ENCODE measurements around the gene P2RX2. TPM values are rescaled to one million over a fixed set of nuclear protein-coding genes. Genes with fewer than 3 reads are reported as not detected.

Gene P2RX2
- total and polyA plus RNA-seq, 2 experiments from 2014 or later, result 1.1 to 1.7 TPM

GRCh38 chr12:132621657-132622435 is 3.3 kb downstream of the P2RX2 start:
- H3K27me3 Mint-ChIP-seq (ENCODE audit: insufficient read depth, low read depth, poor library complexity), result peaks cover 33% of the 10 kb centered on the region
- Histone ChIP-seq H3K79me2 (replicated peaks; ENCODE audit: insufficient read depth) (no peaks in the 10 kb centered on the region), H4K20me1 (replicated peaks; ENCODE audit: insufficient read depth) (0 out of 2 replicates have a peak, but pooled peaks cover 13% of the 10 kb centered on the region), H3K27ac (ENCODE audit: low read depth) (no peak overlapping the region), H3K4me3 (no peak overlapping the region), H3K9me2 (ENCODE audit: insufficient read depth) (no peaks in the 10 kb centered on the region), H3K4me1 (ENCODE audit: insufficient read depth) (peaks cover 6% of the 10 kb centered on the region; the same call in 1 of the 2 replicates), H2AFZ (no peak overlapping the region), H3K4me2 (no peak overlapping the region), H3F3A (replicated peaks; ENCODE audit: low read depth) (0 out of 2 replicates have a peak, but pooled peaks cover 6% of the 10 kb centered on the region), H3K27me3 (ENCODE audit: insufficient read depth) (peaks cover 32% of the 10 kb centered on the region), H3K36me3 (ENCODE audit: insufficient read depth) (no peaks in the 10 kb centered on the region)
- H3K4me3 Mint-ChIP-seq, result no peak overlapping the region
- H3K36me3 Mint-ChIP-seq (ENCODE audit: low read depth), result peaks cover 31% of the 10 kb centered on the region
- peaks cover 13% of the 10 kb centered on the region for H3K9me3 Mint-ChIP-seq
- ATAC-seq (no peak), DNase-seq (ENCODE audit: low spot score) (no peak)
- TF ChIP-seq POLR2AphosphoS5 (IDR thresholded peaks at IDR 0.05; ENCODE audit: low read depth), result peak; percentile 37; the same call in 1 of the 2 replicates
- TF ChIP-seq EZH2 (IDR thresholded peaks at IDR 0.05; ENCODE audit: low read depth, unreplicated experiment), result no peak
- no peak overlapping the region for H3K27ac Mint-ChIP-seq
- peaks cover 14% of the 10 kb centered on the region for H3K4me1 Mint-ChIP-seq

GRCh38 chr12:132622437-132623071 is 4.0 kb downstream of the P2RX2 start:
- peaks cover 6% of the 10 kb centered on the region; the same call in 1 of the 2 replicates for H3K4me1 ChIP-seq (ENCODE audit: insufficient read depth)
- ATAC-seq, result no peak
- peaks cover 28% of the 10 kb centered on the region for H3K36me3 Mint-ChIP-seq (ENCODE audit: low read depth)
- H3K4me2 ChIP-seq, result no peak overlapping the region
- peaks cover 7% of the 10 kb centered on the region; the same call in 2 of the 3 replicates for H3K9me3 Mint-ChIP-seq
- no peak overlapping the region for H3K4me3 ChIP-seq
- peaks cover 25% of the 10 kb centered on the region for H3K27me3 ChIP-seq (ENCODE audit: insufficient read depth)
- DNase-seq (ENCODE audit: low spot score), result no peak
- H3K27me3 Mint-ChIP-seq (ENCODE audit: insufficient read depth, low read depth, poor library complexity), result peaks cover 25% of the 10 kb centered on the region
- H3K4me1 Mint-ChIP-seq, result peaks cover 14% of the 10 kb centered on the region
- H3F3A ChIP-seq (replicated peaks; ENCODE audit: low read depth), result 0 out of 2 replicates have a peak, but pooled peaks cover 6% of the 10 kb centered on the region
- H3K79me2 ChIP-seq (replicated peaks; ENCODE audit: insufficient read depth), result no peaks in the 10 kb centered on the region
- no peak overlapping the region for H3K27ac Mint-ChIP-seq
- 0 out of 2 replicates have a peak, but pooled peaks cover 14% of the 10 kb centered on the region for H4K20me1 ChIP-seq (replicated peaks; ENCODE audit: insufficient read depth)
- no peaks in the 10 kb centered on the region for H3K9me2 ChIP-seq (ENCODE audit: insufficient read depth)
- H3K27ac ChIP-seq (ENCODE audit: low read depth), result no peak overlapping the region
- H2AFZ ChIP-seq, result no peak overlapping the region
- no peaks in the 10 kb centered on the region for H3K36me3 ChIP-seq (ENCODE audit: insufficient read depth)
- no peak for TF ChIP-seq ZNF331 (CRISPR knock-in tag; IDR thresholded peaks at IDR 0.05; ENCODE audit: low read depth)
- TF ChIP-seq ZNF462 (CRISPR knock-in tag; IDR thresholded peaks at IDR 0.05), result no peak
- TF ChIP-seq NANOG (IDR thresholded peaks at IDR 0.05; ENCODE audit: borderline replicate concordance), result no peak
- TF ChIP-seq ETS1 (IDR thresholded peaks at IDR 0.05), result no peak
- no peak for TF ChIP-seq STAT1 (IDR thresholded peaks at IDR 0.05; ENCODE audit: unreplicated experiment)
- TF ChIP-seq EZH2 (IDR thresholded peaks at IDR 0.05; ENCODE audit: low read depth, unreplicated experiment), result no peak
- no peak for TF ChIP-seq EZH2phosphoT487 (IDR thresholded peaks at IDR 0.05; ENCODE audit: unreplicated experiment)
- H3K4me3 Mint-ChIP-seq, result no peak overlapping the region
